Prostate gland (tissue), 2 donors: ENCODE results near the gene MRPS27. TPM values are rescaled to one million over a fixed set of nuclear protein-coding genes. Genes with fewer than 3 reads are reported as not detected.

ENCODE experiments used
- DNase-seq: peaks from one replicate; pipeline ENCODE4 v3.0.0-alpha.2; 2019; ENCODE audit warnings: low spot score
- H3K27ac ChIP-seq, 2 donors: fragments of 200-600 bp; sonication (generic); 2 replicates each; pipeline ENCODE4 v1.5.1; 2017 to 2019
- H3K27me3 ChIP-seq: fragments of 200-600 bp; sonication (generic); replicated peaks from 2 replicates; pipeline ENCODE4 v1.5.1; 2019; ENCODE audit not compliant: insufficient read depth
- H3K36me3 ChIP-seq, 2 donors: fragments of 200-600 bp; sonication (generic); 1 replicate in 1 of 2; 2 replicates in 1 of 2; pipeline versions ENCODE4 v1.5.1 to v1.8.1; 2017 to 2019
- H3K4me1 ChIP-seq: fragments of 200-600 bp; sonication (generic); replicated peaks from 2 replicates; pipeline ENCODE4 v1.5.1; 2019
- H3K4me3 ChIP-seq, 2 donors: fragments of 200-600 bp; sonication (generic); 2 replicates each; pipeline ENCODE4 v1.5.1; 2017 to 2019
- H3K9me3 ChIP-seq: fragments of 200-600 bp; sonication (generic); 2 replicates; pipeline ENCODE4 v1.5.1; 2017
- POLR2A ChIP-seq: fragments of 450-650 bp; IDR thresholded peaks from one replicate; pipeline ENCODE4 v1.6.1; 2016; ENCODE audit warnings: antibody characterized with exemption, mild to moderate bottlenecking
- POLR2AphosphoS5 ChIP-seq: sonication (generic); formaldehyde crosslinking; IDR thresholded peaks from one replicate; pipeline ENCODE4 v1.6.1; 2017; ENCODE audit warnings: antibody characterized with exemption
- WGBS: methylation state at CpG from one replicate; pipeline ENCODE4 v1.1.5; 2018; 5-methylcytosine and 5-hydroxymethylcytosine counted together
- intact Hi-C: fragments of 100-400 bp; cut with DNase I; formaldehyde crosslinking; loops from one replicate; pipeline ENCODE4 v1.14.2; 2022
- total RNA-seq, 2 donors: library from RNA; depleted of rRNA; stranded (reverse); fragments of >200 nt; gene quantifications; one replicate each; pipeline ENCODE4 v1.1.0, GENCODE V29; 2016
- TF ChIP-seq, protein P1 (sequence below), 4 experiments: fragments of 200-600 bp in 2 of 4; fragments of 450-650 bp in 2 of 4; sonication (generic) in 2 of 4; IDR thresholded peaks; 1 replicate in 3 of 4; 2 replicates in 1 of 4; pipeline ENCODE4 v1.5.1; 2016 to 2019; ENCODE audit warnings: antibody characterized with exemption in 4 of 4, mild to moderate bottlenecking in 2 of 4, moderate library complexity in 2 of 4

MRPS27 gene
- total RNA-seq, 2 donors from 2014 or later = 43.3 to 51.1 TPM

DNA sequence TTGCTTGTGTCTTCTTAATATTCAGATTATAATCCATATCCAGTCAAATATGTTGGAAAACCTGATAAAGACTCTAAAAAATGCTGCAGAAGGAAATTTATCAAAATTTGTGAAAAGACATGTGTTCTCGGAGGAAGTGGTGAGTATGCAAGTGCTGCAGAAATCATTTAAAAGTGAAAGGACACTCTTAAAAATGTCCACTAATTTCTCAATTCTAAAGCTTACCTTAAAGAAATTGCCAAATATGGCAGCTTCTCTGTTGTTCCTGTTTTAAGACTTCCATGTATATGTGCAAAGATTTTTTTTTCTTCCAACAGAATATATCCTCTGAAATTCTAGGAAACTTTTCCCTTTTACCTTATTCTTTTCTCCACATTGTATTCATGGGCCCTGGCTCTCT, 32.6 kb upstream of the MRPS27 start:
- Histone ChIP-seq H3K4me1 (no peaks in the 10 kb centered on the region), H3K27me3 (no peaks in the 10 kb centered on the region), H3K36me3 (no peaks in the 10 kb centered on the region), H3K4me3 (no peak overlapping the region), H3K9me3 (no peaks in the 10 kb centered on the region), H3K27ac (no peak overlapping the region)
- TF ChIP-seq POLR2A (no peak), POLR2AphosphoS5 (no peak)
- TF ChIP-seq, protein P1, sequence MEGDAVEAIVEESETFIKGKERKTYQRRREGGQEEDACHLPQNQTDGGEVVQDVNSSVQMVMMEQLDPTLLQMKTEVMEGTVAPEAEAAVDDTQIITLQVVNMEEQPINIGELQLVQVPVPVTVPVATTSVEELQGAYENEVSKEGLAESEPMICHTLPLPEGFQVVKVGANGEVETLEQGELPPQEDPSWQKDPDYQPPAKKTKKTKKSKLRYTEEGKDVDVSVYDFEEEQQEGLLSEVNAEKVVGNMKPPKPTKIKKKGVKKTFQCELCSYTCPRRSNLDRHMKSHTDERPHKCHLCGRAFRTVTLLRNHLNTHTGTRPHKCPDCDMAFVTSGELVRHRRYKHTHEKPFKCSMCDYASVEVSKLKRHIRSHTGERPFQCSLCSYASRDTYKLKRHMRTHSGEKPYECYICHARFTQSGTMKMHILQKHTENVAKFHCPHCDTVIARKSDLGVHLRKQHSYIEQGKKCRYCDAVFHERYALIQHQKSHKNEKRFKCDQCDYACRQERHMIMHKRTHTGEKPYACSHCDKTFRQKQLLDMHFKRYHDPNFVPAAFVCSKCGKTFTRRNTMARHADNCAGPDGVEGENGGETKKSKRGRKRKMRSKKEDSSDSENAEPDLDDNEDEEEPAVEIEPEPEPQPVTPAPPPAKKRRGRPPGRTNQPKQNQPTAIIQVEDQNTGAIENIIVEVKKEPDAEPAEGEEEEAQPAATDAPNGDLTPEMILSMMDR (IDR thresholded peaks at IDR 0.05) = no peak
- no peak for DNase-seq
- WGBS = 100% methylated on average over 1 of the region's 1 CpG
- intact Hi-C loops = no loop called here

DNA sequence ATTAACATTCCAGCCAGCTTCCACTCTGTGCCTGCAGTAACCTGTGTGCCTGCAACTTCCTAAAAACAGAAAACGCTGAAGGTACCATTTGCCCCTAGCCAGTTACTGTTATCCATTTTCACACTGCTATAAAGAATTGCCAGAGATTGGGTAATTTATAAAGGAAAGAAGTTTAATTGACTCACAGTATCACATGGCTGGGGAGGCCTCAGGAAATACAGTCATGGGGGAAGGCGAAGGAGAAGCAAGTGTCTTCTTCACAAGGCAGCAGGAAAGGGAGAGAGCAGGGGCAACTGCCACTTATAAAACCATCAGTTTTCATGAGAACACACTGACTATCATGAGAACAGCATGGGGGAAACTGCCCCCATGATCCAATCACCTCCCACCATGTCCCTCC, 31.3 kb upstream of the MRPS27 start:
- intact Hi-C loops = no loop called here
- no peaks in the 10 kb centered on the region for H3K27me3 ChIP-seq
- no peak overlapping the region for H3K27ac ChIP-seq
- DNase-seq = no peak
- no peaks in the 10 kb centered on the region for H3K9me3 ChIP-seq
- H3K4me1 ChIP-seq = no peaks in the 10 kb centered on the region
- no peak for TF ChIP-seq POLR2A
- no peak for TF ChIP-seq POLR2AphosphoS5
- TF ChIP-seq, protein P1 (IDR thresholded peaks at IDR 0.05) = no peak
- no peak overlapping the region for H3K4me3 ChIP-seq
- no peaks in the 10 kb centered on the region for H3K36me3 ChIP-seq
- 93% methylated on average over 2 of the region's 2 CpGs for WGBS

DNA sequence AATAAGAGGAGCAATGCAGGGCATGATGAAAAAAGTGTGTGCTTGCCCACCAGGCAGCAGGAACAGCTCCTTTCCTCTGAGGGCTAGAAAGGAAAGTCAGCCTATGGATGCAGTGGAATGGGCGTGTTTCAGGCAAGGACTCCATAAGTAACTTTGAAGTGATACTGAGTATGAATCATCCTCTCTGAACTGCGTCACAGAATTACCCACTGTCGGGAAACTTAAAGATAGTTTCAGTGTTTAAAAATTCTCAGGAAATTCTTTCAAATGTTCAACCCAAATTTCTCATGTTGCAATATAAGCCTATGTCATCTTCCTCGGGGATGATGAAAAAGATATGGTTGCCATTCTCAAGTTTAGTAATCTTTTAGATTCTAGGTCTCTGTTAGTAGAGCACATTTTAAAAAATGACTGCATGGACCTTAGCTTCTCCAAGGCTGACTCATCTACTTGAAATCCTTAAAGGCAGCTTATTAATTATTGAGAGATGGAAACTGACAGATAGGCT, 27.8 kb upstream of the MRPS27 start:
- Histone ChIP-seq H3K27me3 (no peaks in the 10 kb centered on the region), H3K4me1 (no peaks in the 10 kb centered on the region), H3K9me3 (no peaks in the 10 kb centered on the region), H3K4me3 (no peak overlapping the region), H3K36me3 (no peaks in the 10 kb centered on the region), H3K27ac (no peak overlapping the region)
- no peak for TF ChIP-seq POLR2A
- TF ChIP-seq POLR2AphosphoS5 = no peak
- TF ChIP-seq, protein P1 (IDR thresholded peaks at IDR 0.05) = no peak
- intact Hi-C loops = no loop called here
- WGBS = 96% methylated on average over 4 of the region's 4 CpGs
- DNase-seq = no peak

DNA sequence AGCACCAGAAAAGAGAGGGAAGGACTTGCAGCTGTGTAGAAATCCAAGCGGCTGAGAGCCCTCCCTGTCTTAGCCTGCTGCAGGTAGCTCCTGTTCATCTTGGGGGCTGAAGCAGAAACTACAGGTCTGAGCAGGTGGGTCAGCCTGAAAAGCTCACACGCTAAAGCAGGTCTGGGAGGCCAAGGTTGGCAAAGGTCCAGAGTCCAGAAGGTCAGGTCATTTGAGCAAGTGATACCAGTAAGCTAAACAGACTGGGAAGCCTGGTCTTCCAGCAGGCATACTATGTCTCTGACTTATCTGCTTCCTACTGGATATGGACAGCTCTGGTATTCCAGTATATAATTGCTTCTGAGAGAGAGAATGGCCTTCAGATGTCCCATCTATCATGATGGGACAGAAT, 26.4 kb upstream of the MRPS27 start:
- Histone ChIP-seq H3K9me3 (no peaks in the 10 kb centered on the region), H3K27me3 (no peaks in the 10 kb centered on the region), H3K4me3 (no peak overlapping the region), H3K36me3 (no peaks in the 10 kb centered on the region), H3K4me1 (no peaks in the 10 kb centered on the region), H3K27ac (no peak overlapping the region)
- no peak for TF ChIP-seq POLR2A
- TF ChIP-seq POLR2AphosphoS5 = no peak
- TF ChIP-seq, protein P1 (IDR thresholded peaks at IDR 0.05) = no peak
- no peak for DNase-seq
- intact Hi-C loops = no loop called here
- WGBS = 86% methylated on average over 2 of the region's 2 CpGs

DNA sequence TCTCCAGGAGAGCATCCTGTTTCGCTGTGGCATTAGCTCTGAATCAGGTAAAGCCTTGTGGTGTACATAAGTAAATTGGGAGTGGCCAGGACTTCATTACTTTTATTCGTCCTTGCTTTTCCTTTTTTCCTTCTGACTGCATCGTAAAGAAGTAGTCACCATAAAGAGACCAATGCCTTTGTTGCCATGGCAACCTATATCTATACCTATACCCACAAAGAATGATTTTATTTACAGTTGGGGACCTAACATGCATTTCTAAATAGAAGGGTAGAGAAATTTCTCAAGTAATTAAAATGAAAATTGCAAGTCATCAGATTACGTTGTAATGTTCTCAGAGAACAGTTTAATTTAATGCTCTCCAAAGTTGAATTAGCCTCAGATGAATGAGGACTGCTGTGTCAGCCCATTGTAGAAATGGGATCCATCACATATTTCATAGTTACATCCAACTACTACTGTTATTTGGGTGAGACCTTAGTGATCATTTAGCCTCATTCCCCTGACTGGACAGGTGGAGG, 18.7 kb upstream of the MRPS27 start:
- TF ChIP-seq POLR2AphosphoS5 (no peak), POLR2A (no peak)
- TF ChIP-seq, protein P1 (IDR thresholded peaks at IDR 0.05) = no peak
- no peaks in the 10 kb centered on the region for H3K9me3 ChIP-seq
- H3K4me3 ChIP-seq = no peak overlapping the region
- H3K4me1 ChIP-seq = no peaks in the 10 kb centered on the region
- no peaks in the 10 kb centered on the region for H3K27me3 ChIP-seq
- WGBS = 83% methylated on average over 4 of the region's 4 CpGs
- intact Hi-C loops = no loop called here
- DNase-seq = no peak
- no peaks in the 10 kb centered on the region for H3K36me3 ChIP-seq
- no peak overlapping the region for H3K27ac ChIP-seq
